HUES64 (cell line): Measurements from ENCODE around the gene FFAR2.
"Not testable (repeated sequence)": the region's sequence is repeated elsewhere in the genome, so short reads cannot be mapped to it uniquely, and the experiment has no call there.

Experiments used
- H3K27ac ChIP-seq: 2 replicates; pipeline ENCODE4 v1.7.0; 2013; ENCODE audit warnings: low read depth, low read length, inconsistent platforms
- H3K27me3 ChIP-seq: 2 replicates; pipeline ENCODE4 v1.6.1; 2013; ENCODE audit warnings: mild to moderate bottlenecking, low read length; ENCODE audit not compliant: insufficient read depth
- H3K36me3 ChIP-seq: 2 replicates; pipeline ENCODE4 v1.6.1; 2013; ENCODE audit warnings: mild to moderate bottlenecking, low read length; ENCODE audit not compliant: insufficient read depth
- H3K4me1 ChIP-seq: 2 replicates; pipeline ENCODE4 v1.6.1; 2013; ENCODE audit warnings: mild to moderate bottlenecking, low read length, moderate library complexity; ENCODE audit not compliant: insufficient read depth
- H3K4me3 ChIP-seq: 2 replicates; pipeline ENCODE4 v1.5.1; 2013; ENCODE audit warnings: mild to moderate bottlenecking, low read length, moderate library complexity
- H3K9ac ChIP-seq: 2 replicates; pipeline ENCODE4 v1.6.1; 2013; ENCODE audit warnings: mild to moderate bottlenecking, low read depth, low read length
- H3K9me3 ChIP-seq: 2 replicates; pipeline ENCODE4 v1.6.1; 2013; ENCODE audit warnings: low read depth, low read length; ENCODE audit not compliant: insufficient read depth
- WGBS: fragments of 150-250, 120-280 bp; methylation state at CpG from one replicate; pipeline ENCODE4 v1.1.7; 2013; ENCODE audit warnings: missing lambda C conversion rate; 5-methylcytosine and 5-hydroxymethylcytosine counted together

The FFAR2 gene

GRCh38 chr19:35471946-35472345 lies 23.9 kb downstream of the FFAR2 start:
- Histone ChIP-seq H3K9me3 (no peaks in the 10 kb centered on the region), H3K27me3 (no peaks in the 10 kb centered on the region), H3K36me3 (no peaks in the 10 kb centered on the region), H3K9ac (no peak overlapping the region), H3K27ac (no peak overlapping the region), H3K4me1 (peaks cover 12% of the 10 kb centered on the region; the same call in 1 of the 2 replicates), H3K4me3 (no peak overlapping the region)
- WGBS: 92% methylated on average over 8 of the region's 8 CpGs

DNA sequence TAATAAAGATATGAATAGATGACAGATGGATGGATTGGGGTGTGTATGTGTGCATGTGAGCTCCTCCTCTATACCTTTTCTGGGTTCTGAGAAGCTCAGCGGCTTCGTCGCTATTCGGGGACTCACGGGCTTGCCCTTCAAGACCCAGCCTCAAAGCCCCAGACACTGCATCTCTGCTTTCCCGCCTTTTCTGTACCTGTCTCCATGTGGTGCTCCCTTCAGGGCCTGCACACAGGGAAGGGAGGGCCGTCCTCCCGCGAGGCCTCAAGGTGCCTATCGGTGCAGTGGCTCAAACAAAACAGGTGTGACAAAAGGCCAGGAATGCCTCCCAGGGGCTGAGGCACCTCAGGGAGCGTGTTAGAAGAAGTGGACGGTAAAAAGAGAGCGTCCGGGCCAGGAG lies 26.0 kb downstream of the FFAR2 start:
- 96% methylated on average over 14 of the region's 14 CpGs for WGBS
- H3K36me3 ChIP-seq: no peaks in the 10 kb centered on the region
- H3K4me3 ChIP-seq: no peak overlapping the region
- no peaks in the 10 kb centered on the region for H3K9me3 ChIP-seq
- no peaks in the 10 kb centered on the region for H3K27me3 ChIP-seq
- H3K27ac ChIP-seq: no peak overlapping the region
- peaks cover 12% of the 10 kb centered on the region; the same call in 1 of the 2 replicates for H3K4me1 ChIP-seq
- H3K9ac ChIP-seq: no peak overlapping the region

DNA sequence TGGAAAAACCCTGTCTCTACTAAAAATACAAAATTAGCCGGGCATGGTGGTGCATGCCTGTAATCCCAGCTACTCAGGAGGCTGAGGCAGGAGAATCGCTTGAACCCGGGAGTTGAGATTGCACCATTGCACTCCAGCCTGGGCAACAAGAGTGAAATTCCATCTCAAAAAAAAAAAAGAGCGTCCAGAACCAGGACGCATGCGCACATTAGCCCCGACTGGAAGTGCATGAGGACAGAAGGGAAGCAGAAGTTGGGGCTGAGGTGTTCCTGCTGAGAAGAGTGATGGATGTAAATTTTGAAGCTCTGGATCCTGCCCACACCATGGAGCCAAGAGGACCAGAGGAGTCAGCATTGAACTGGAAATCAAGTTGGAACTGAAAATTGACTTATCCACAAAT lies 26.5 kb downstream of the FFAR2 start:
- H3K9ac ChIP-seq, H3K36me3 ChIP-seq, H3K4me3 ChIP-seq, H3K27me3 ChIP-seq, H3K9me3 ChIP-seq, H3K27ac ChIP-seq: not testable (repeated sequence)
- WGBS: 93% methylated on average over 7 of the region's 7 CpGs
- H3K4me1 ChIP-seq: peaks cover 12% of the 10 kb centered on the region; the same call in 1 of the 2 replicates

- Histone ChIP-seq H3K36me3 (no peaks in the 10 kb centered on the region), H3K4me3 (no peak overlapping the region), H3K9ac (no peak overlapping the region), H3K27me3 (no peaks in the 10 kb centered on the region), H3K27ac (no peak overlapping the region), H3K4me1 (peaks cover 6% of the 10 kb centered on the region; the same call in 1 of the 2 replicates), H3K9me3 (no peaks in the 10 kb centered on the region)
- WGBS: 73% methylated on average over 4 of the region's 4 CpGs
These were observed 28.1 kb downstream of the FFAR2 start for GRCh38 chr19:35476149-35476548.

DNA sequence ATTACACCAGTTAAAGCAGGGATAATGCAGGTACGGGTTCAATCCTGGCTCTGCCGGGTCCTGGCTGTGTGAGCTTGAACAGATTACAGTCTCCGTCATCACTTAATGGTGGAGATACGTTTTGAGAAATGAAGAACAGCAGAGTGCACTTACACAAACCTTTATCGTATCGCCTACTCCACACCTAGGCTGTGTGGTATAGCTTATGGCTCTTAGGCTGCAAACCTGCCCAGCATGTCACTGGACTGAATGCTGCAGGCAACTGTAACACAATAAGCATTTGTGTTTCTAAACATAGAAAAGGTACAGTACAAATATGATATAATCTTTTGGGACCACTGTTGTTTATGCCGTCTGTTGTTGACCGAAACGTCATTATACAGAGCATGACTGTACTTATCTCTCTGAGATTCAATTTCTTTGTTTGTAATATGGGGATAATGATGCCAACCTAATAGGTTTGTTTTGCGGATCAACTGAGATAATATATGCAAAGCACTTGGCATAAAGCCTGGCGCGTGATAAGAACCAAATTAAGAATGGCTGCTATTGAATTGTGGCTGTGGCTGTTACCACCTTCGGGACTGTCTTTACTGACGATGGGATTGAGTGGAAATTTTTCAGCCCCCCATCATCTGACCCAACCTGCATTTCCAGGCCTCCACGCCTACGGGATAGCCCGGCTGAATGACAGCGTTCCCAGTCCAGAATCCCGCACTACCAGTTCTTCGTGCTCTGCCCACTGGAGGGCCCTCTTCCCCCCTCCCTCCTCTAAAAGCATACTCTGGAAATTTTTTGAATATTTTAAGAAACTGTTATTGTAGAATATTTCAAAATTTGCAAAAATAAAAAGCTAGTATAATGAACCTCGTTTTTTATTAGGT lies 31.0 kb downstream of the FFAR2 start:
- Histone ChIP-seq H3K9me3 (no peaks in the 10 kb centered on the region), H3K36me3 (no peaks in the 10 kb centered on the region), H3K27me3 (no peaks in the 10 kb centered on the region), H3K9ac (no peak overlapping the region), H3K4me1 (no peaks in the 10 kb centered on the region), H3K27ac (no peak overlapping the region), H3K4me3 (no peak overlapping the region)
- WGBS: 93% methylated on average over 20 of the region's 21 CpGs

- H3K36me3 ChIP-seq: no peaks in the 10 kb centered on the region
- 83% methylated on average over 4 of the region's 5 CpGs for WGBS
These were observed 35.0 kb downstream of the FFAR2 start for GRCh38 chr19:35483089-35483488.

GRCh38 chr19:35484252-35485036 lies 36.4 kb downstream of the FFAR2 start:
- H3K4me1 ChIP-seq: no peaks in the 10 kb centered on the region
- H3K27me3 ChIP-seq: 0 out of 2 replicates have a peak, but pooled peaks cover 2% of the 10 kb centered on the region
- 75% methylated on average over 7 of the region's 7 CpGs for WGBS
- H3K9me3 ChIP-seq: no peaks in the 10 kb centered on the region
- H3K9ac ChIP-seq: no peak overlapping the region
- H3K27ac ChIP-seq: no peak overlapping the region
- no peak overlapping the region for H3K4me3 ChIP-seq
- no peaks in the 10 kb centered on the region for H3K36me3 ChIP-seq

More at GRCh38 chr19:35483089-35483488, 35.0 kb downstream of the FFAR2 start:
- Histone ChIP-seq H3K27me3 (0 out of 2 replicates have a peak, but pooled peaks cover 2% of the 10 kb centered on the region), H3K9me3 (no peaks in the 10 kb centered on the region), H3K27ac (no peak overlapping the region), H3K9ac (no peak overlapping the region), H3K4me3 (no peak overlapping the region), H3K4me1 (no peaks in the 10 kb centered on the region)

GRCh38 chr19:35486268-35486708 lies 38.2 kb downstream of the FFAR2 start:
- Histone ChIP-seq H3K27me3 (0 out of 2 replicates have a peak, but pooled peaks cover 2% of the 10 kb centered on the region), H3K4me3 (no peak overlapping the region), H3K27ac (no peak overlapping the region), H3K36me3 (no peaks in the 10 kb centered on the region), H3K9ac (no peak overlapping the region), H3K9me3 (no peaks in the 10 kb centered on the region), H3K4me1 (no peaks in the 10 kb centered on the region)
- WGBS: 88% methylated on average over 3 of the region's 3 CpGs

GRCh38 chr19:35487656-35488182 lies 39.7 kb downstream of the FFAR2 start:
- no peaks in the 10 kb centered on the region for H3K9me3 ChIP-seq
- no peak overlapping the region for H3K9ac ChIP-seq
- H3K4me3 ChIP-seq: no peak overlapping the region
- H3K27ac ChIP-seq: no peak overlapping the region
- H3K27me3 ChIP-seq: 0 out of 2 replicates have a peak, but pooled peaks cover 2% of the 10 kb centered on the region
- no peaks in the 10 kb centered on the region for H3K4me1 ChIP-seq
- 95% methylated on average over 10 of the region's 10 CpGs for WGBS
- no peaks in the 10 kb centered on the region for H3K36me3 ChIP-seq

DNA sequence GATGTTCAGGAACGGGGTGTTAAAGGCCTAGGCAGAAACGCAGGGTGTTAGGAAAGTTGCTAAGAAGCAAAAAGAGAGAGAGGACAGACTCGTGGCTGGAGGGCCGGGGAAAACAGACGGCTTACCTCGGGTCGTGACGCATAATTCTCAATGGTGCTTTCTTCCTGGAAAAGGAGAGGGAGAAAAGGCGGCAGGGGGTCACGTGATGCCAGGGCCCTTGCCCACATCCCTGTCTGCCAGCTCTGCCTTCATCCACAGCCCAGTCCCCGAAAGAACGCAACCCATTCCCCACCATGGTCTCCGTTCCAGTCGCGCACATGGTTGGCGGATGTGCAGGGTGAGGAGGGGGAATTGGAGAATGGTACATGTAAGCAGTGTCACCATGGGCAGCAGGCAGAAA lies 40.6 kb downstream of the FFAR2 start:
- WGBS: 91% methylated on average over 16 of the region's 16 CpGs
- no peak overlapping the region for H3K9ac ChIP-seq
- no peaks in the 10 kb centered on the region for H3K36me3 ChIP-seq
- 0 out of 2 replicates have a peak, but pooled peaks cover 2% of the 10 kb centered on the region for H3K27me3 ChIP-seq
- no peaks in the 10 kb centered on the region for H3K4me1 ChIP-seq
- H3K27ac ChIP-seq: no peak overlapping the region
- no peaks in the 10 kb centered on the region for H3K9me3 ChIP-seq
- H3K4me3 ChIP-seq: no peak overlapping the region

DNA sequence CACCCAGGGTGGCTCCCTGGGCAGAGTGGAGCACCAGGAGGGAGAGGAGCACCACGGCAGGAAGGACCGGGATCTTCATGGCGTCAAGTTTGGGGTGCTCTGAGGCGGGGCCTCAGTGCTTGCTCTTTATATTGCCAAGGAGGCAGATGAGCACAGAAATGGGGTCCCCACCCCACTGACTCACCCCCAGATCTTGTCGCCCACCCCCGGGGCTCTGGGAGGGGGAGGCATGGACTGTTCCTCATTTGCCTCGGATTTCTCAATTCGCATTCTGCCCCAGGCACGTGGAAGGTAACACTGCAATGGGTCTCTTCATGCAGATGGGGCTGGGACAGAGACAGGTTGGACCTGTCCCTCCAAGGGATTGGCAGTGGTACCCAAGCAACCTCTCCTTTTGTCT lies 42.3 kb downstream of the FFAR2 start, which contains the start of gene KRTDAP:
Gene KRTDAP (minus strand): TSS at position 101 of the 400 bp plus-strand sequence. CDS start 22 bp downstream, at position 79.
- no peak within 1 kb of the TSS for H3K27ac ChIP-seq
- H3K4me3 ChIP-seq: no peak within 1 kb of the TSS
- H3K9ac ChIP-seq: no peak within 1 kb of the TSS
- no peaks in the 10 kb centered on the region for H3K9me3 ChIP-seq
- H3K27me3 ChIP-seq: 0 out of 2 replicates have a peak, but pooled peaks cover 2% of the 10 kb centered on the region
- no peaks in the 10 kb centered on the region for H3K4me1 ChIP-seq
- 86% methylated on average over 9 of the region's 9 CpGs for WGBS
- no peaks in the 10 kb centered on the region for H3K36me3 ChIP-seq
